Prostate gland (tissue), 2 donors: Measurements from ENCODE around the gene FEZF1. TPM values are rescaled to one million over a fixed set of nuclear protein-coding genes. Genes with fewer than 3 reads are reported as not detected.

Experiments used
- DNase-seq: peaks from one replicate; pipeline ENCODE4 v3.0.0-alpha.2; 2019; ENCODE audit warnings: low spot score
- H3K27ac ChIP-seq, 2 donors: fragments of 200-600 bp; sonication (generic); 2 replicates each; pipeline ENCODE4 v1.5.1; 2017 to 2019
- H3K27me3 ChIP-seq: fragments of 200-600 bp; sonication (generic); replicated peaks from 2 replicates; pipeline ENCODE4 v1.5.1; 2019; ENCODE audit not compliant: insufficient read depth
- H3K36me3 ChIP-seq, 2 donors: fragments of 200-600 bp; sonication (generic); 1 replicate in 1 of 2; 2 replicates in 1 of 2; pipeline versions ENCODE4 v1.5.1 to v1.8.1; 2017 to 2019
- H3K4me1 ChIP-seq: fragments of 200-600 bp; sonication (generic); replicated peaks from 2 replicates; pipeline ENCODE4 v1.5.1; 2019
- H3K4me3 ChIP-seq, 2 donors: fragments of 200-600 bp; sonication (generic); 2 replicates each; pipeline ENCODE4 v1.5.1; 2017 to 2019
- H3K9me3 ChIP-seq: fragments of 200-600 bp; sonication (generic); 2 replicates; pipeline ENCODE4 v1.5.1; 2017
- CTCF ChIP-seq, 4 experiments: fragments of 200-600 bp in 2 of 4; fragments of 450-650 bp in 2 of 4; sonication (generic) in 2 of 4; IDR thresholded peaks; 1 replicate in 3 of 4; 2 replicates in 1 of 4; pipeline ENCODE4 v1.5.1; 2016 to 2019; ENCODE audit warnings: antibody characterized with exemption in 4 of 4, mild to moderate bottlenecking in 2 of 4, moderate library complexity in 2 of 4
- POLR2A ChIP-seq: fragments of 450-650 bp; IDR thresholded peaks from one replicate; pipeline ENCODE4 v1.6.1; 2016; ENCODE audit warnings: antibody characterized with exemption, mild to moderate bottlenecking
- POLR2AphosphoS5 ChIP-seq: sonication (generic); formaldehyde crosslinking; IDR thresholded peaks from one replicate; pipeline ENCODE4 v1.6.1; 2017; ENCODE audit warnings: antibody characterized with exemption
- WGBS: methylation state at CpG from one replicate; pipeline ENCODE4 v1.1.5; 2018; 5-methylcytosine and 5-hydroxymethylcytosine counted together
- intact Hi-C: fragments of 100-400 bp; cut with DNase I; formaldehyde crosslinking; loops from one replicate; pipeline ENCODE4 v1.14.2; 2022
- total RNA-seq, 2 donors: library from RNA; depleted of rRNA; stranded (reverse); fragments of >200 nt; gene quantifications; one replicate each; pipeline ENCODE4 v1.1.0, GENCODE V29; 2016

FEZF1 gene
- total RNA-seq, 2 donors from 2014 or later: 2.6 TPM; not detected in 1

GRCh38 chr7:122316467-122317388 is 12.2 kb upstream of the FEZF1 start:
- Histone ChIP-seq H3K27me3 (peaks cover 20% of the 10 kb centered on the region), H3K27ac (no peak overlapping the region), H3K4me3 (no peak overlapping the region), H3K9me3 (no peaks in the 10 kb centered on the region), H3K4me1 (no peaks in the 10 kb centered on the region), H3K36me3 (no peaks in the 10 kb centered on the region)
- DNase-seq: no peak
- intact Hi-C loops: no loop called here
- TF ChIP-seq POLR2A (no peak), CTCF (IDR thresholded peaks at IDR 0.05) (no peak), POLR2AphosphoS5 (no peak)
- 7% methylated on average over 64 of the region's 71 CpGs for WGBS

GRCh38 chr7:122315507-122316466 is 11.2 kb upstream of the FEZF1 start:
- Histone ChIP-seq H3K4me3 (no peak overlapping the region), H3K27me3 (peaks cover 20% of the 10 kb centered on the region), H3K4me1 (no peaks in the 10 kb centered on the region), H3K27ac (no peak overlapping the region), H3K36me3 (no peaks in the 10 kb centered on the region), H3K9me3 (no peaks in the 10 kb centered on the region)
- intact Hi-C loops: no loop called here
- 10% methylated on average over 25 of the region's 25 CpGs for WGBS
- TF ChIP-seq CTCF (IDR thresholded peaks at IDR 0.05): no peak
- no peak for TF ChIP-seq POLR2A
- no peak for TF ChIP-seq POLR2AphosphoS5
- DNase-seq: no peak

GRCh38 chr7:122314284-122314683 is 9.7 kb upstream of the FEZF1 start:
- Histone ChIP-seq H3K27ac (no peak overlapping the region), H3K36me3 (no peaks in the 10 kb centered on the region), H3K27me3 (peaks cover 28% of the 10 kb centered on the region), H3K9me3 (no peaks in the 10 kb centered on the region), H3K4me3 (no peak overlapping the region), H3K4me1 (no peaks in the 10 kb centered on the region)
- DNase-seq: no peak
- no peak for TF ChIP-seq POLR2AphosphoS5
- TF ChIP-seq POLR2A: no peak
- no peak for TF ChIP-seq CTCF (IDR thresholded peaks at IDR 0.05)
- intact Hi-C loops: no loop called here
- WGBS: 21% methylated on average over 4 of the region's 4 CpGs

GRCh38 chr7:122312789-122313188 is 8.2 kb upstream of the FEZF1 start:
- Histone ChIP-seq H3K4me1 (no peaks in the 10 kb centered on the region), H3K27ac (no peak overlapping the region), H3K9me3 (no peaks in the 10 kb centered on the region), H3K36me3 (no peaks in the 10 kb centered on the region), H3K4me3 (no peak overlapping the region), H3K27me3 (peaks cover 33% of the 10 kb centered on the region)
- intact Hi-C loops: no loop called here
- no peak for DNase-seq
- 19% methylated on average over 3 of the region's 3 CpGs for WGBS
- no peak for TF ChIP-seq POLR2A
- no peak for TF ChIP-seq CTCF (IDR thresholded peaks at IDR 0.05)
- TF ChIP-seq POLR2AphosphoS5: no peak
